AG04450 (cell line): ENCODE data around the gene CFAP69. TPM values are rescaled to one million over a fixed set of nuclear protein-coding genes. Genes with fewer than 3 reads are reported as not detected.

ENCODE experiments used
- CTCF ChIA-PET: fragments of 300-600, 350-600 bp; formaldehyde crosslinking; extraction: SDS; loops from one replicate; lab custom pipeline; 2022; ENCODE audit warnings: antibody characterized with exemption, inconsistent platforms; lab: Charles Lee
- POLR2A ChIA-PET: fragments of 350-600 bp; formaldehyde crosslinking; extraction: SDS; loops from one replicate; lab custom pipeline; 2021; ENCODE audit warnings: antibody characterized with exemption, inconsistent platforms; lab: Yijun Ruan, JAX
- DNase-seq: peaks from one replicate; pipeline ENCODE4 v3.0.0-alpha.2; 2011; ENCODE audit warnings: low read depth, low spot score
- H3K27ac ChIP-seq: one replicate; pipeline ENCODE4 v1.5.1; 2012; ENCODE audit warnings: low read depth, low read length, control low read depth
- H3K27me3 ChIP-seq: one replicate; pipeline ENCODE4 v1.6.0; 2012; ENCODE audit warnings: low read length; ENCODE audit not compliant: control insufficient read depth, insufficient read depth
- H3K4me3 ChIP-seq: 2 replicates; pipeline ENCODE4 v1.5.1; 2011; ENCODE audit warnings: mild to moderate bottlenecking, low read depth, low read length, control low read depth
- H3K9me3 ChIP-seq: 2 replicates; pipeline ENCODE4 v1.5.1; 2012; ENCODE audit warnings: low read length; ENCODE audit not compliant: control insufficient read depth, insufficient read depth
- polyA plus RNA-seq: library from polyadenylated mRNA; depleted of rRNA; stranded (reverse); fragments of >200 nt; gene quantifications from 2 replicates; pipeline ENCODE4 v1.2.3, GENCODE V29; 2011
- TF ChIP-seq, protein P1 (sequence below): IDR thresholded peaks from 2 replicates; pipeline ENCODE4 v1.5.1; 2011; ENCODE audit warnings: low read depth, low read length, control low read depth, inconsistent platforms

CFAP69 gene
- polyA plus RNA-seq, 1 experiment: 2.4 TPM

DNA sequence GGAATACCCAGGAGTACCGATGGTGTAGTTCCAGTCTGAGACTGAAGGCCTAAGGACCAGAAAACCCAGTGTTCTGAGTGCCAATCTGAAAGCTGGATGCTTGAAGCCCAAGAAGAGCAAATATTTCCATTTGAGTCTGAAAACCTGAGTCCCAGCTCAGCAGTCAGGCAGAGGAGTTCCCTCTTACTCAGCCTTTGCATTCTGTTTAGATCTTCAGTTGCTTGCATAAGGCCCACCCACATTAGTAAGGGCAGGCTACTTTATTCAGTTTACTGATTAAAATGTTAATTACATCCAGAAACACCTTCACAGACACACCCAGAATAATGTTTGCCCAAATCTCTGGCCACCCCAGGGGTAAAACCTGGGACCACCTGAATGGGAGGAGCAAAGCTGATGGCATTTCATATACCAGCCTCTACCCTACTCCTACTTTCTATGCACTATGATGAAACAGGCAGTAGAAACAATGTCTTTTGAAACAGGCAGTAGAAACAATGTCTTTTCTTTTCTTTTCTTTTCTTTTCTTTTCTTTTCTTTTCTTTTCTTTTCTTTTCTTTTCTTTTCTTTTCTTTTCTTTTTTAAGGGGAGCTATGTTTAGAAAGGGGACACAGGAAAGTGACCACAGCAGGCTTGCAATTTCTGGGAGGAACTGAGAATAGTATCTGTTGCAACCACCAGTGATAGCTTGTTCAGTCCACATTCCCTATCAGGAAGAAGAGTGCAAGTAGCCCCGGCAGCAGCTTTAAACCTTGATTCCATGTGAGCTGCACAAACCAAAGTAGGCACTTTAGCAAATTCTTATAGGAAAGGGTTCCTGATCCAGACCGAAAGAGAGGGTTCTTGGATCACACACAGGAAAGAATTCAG, 45.5 kb downstream of the CFAP69 start:
- no peak for DNase-seq
- Histone ChIP-seq H3K27ac (no peak overlapping the region), H3K4me3 (no peak overlapping the region), H3K9me3 (no peaks in the 10 kb centered on the region), H3K27me3 (no peaks in the 10 kb centered on the region)
- TF ChIP-seq, protein P1, sequence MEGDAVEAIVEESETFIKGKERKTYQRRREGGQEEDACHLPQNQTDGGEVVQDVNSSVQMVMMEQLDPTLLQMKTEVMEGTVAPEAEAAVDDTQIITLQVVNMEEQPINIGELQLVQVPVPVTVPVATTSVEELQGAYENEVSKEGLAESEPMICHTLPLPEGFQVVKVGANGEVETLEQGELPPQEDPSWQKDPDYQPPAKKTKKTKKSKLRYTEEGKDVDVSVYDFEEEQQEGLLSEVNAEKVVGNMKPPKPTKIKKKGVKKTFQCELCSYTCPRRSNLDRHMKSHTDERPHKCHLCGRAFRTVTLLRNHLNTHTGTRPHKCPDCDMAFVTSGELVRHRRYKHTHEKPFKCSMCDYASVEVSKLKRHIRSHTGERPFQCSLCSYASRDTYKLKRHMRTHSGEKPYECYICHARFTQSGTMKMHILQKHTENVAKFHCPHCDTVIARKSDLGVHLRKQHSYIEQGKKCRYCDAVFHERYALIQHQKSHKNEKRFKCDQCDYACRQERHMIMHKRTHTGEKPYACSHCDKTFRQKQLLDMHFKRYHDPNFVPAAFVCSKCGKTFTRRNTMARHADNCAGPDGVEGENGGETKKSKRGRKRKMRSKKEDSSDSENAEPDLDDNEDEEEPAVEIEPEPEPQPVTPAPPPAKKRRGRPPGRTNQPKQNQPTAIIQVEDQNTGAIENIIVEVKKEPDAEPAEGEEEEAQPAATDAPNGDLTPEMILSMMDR: no peak
- CTCF ChIA-PET: interaction anchor here (0.7 to 1.3 kb wide), 2 partner anchors 10 to 136 kb away, joined by 3 to 6 read pairs; partner anchors contain the start of gene STEAP1
- POLR2A ChIA-PET: no interaction called here

DNA sequence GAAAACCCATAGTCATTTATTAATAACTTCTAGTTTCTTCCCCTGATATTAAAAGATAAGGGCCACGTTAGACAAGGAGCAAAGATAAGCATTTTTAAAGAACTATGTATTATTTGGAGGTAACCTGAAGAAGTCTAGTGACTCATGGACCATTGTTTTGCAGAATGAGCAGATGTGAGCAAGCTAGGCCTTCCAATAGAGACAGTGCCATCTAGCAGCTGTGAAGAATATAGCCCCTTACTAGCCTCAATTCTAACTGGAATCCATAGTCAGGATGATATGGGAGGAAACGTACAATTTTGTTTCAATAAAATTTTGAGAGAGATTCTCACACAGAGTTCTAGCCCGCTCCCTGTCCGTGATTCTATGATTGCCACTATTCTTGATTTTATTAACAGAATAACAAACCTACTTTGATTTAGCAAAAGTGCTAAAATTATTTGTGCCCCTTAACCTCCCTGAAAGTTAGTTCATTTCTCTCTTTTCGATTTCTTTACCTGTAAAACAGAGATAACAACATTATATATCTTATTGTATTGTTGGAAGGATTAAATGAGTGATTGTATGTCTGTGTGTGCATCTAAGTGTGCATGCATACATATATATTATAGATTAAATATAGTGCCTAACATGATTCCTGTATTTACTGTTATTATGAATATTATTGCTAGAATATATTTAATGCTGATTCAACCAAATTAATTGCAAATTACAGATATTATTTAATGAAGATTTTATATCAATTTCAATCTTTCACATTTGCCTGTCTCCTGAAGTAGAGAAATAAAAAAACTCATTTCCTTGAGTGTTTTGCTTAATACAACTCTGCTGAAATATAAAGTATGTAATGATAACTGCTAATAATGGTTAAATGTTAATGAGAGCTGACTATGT, 53.4 kb downstream of the CFAP69 start:
- ChIA-PET POLR2A (no interaction called here), CTCF (interaction anchor here (0.6 to 2.7 kb wide), 21 partner anchors 10 to 417 kb away, joined by 3 to 18 read pairs (median 4); partner anchors contain the start of genes GTPBP10, STEAP1 and STEAP2)
- DNase-seq: peak; percentile 24

DNA sequence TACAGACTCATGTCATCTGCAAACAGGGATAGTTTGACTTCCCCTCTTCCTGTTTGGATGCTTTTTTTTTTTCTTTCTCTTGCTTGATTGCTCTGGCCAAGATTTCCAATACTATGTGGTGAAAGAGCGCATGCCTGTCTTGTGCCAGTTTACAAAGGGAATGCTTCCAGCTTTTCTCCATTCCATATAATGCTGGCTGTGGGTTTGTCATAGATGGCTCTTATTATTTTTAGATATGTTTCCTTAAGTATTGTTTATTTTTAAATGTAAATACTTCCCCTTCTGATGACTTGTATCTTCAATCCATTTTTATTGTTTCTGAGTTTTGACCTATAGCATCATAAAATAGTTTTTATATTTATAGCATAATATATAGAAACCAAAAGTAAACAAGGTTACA, 58.3 kb downstream of the CFAP69 start:
- no peaks in the 10 kb centered on the region for H3K9me3 ChIP-seq
- H3K27me3 ChIP-seq: no peaks in the 10 kb centered on the region
- ChIA-PET POLR2A (no interaction called here), CTCF (interaction anchor here (1.3 to 1.9 kb wide), 3 partner anchors 9 to 149 kb away, joined by 3 to 6 read pairs (median 4); partner anchors contain the start of gene STEAP1)
- no peak for DNase-seq
- H3K27ac ChIP-seq: no peak overlapping the region
- TF ChIP-seq, protein P1: no peak
- H3K4me3 ChIP-seq: no peak overlapping the region

More for the DNA sequence above, 53.4 kb downstream of the CFAP69 start:
- no peaks in the 10 kb centered on the region for H3K9me3 ChIP-seq
- TF ChIP-seq, protein P1: peak; percentile 77
- H3K27ac ChIP-seq: no peak overlapping the region
- no peaks in the 10 kb centered on the region for H3K27me3 ChIP-seq
- no peak overlapping the region for H3K4me3 ChIP-seq

DNA sequence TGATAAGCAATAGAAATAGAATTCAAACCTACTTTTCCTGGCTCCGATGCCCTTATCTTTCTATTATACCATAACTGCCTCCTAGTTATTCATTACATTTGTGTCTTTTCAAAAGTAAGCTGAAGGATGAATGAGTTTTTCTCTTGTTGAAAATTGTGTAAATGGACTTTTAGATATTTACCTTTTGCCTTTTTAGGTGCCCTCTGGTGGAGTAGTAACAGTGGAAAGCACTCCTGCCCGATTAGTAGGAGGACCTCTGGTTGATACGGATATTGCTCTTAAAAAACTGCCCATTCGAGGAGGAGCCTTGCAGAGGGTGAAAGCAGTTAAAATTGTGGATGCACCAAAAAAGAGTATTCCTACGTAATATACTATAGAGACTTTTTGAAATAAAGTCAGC, 64.9 kb downstream of the CFAP69 start:
- Histone ChIP-seq H3K4me3 (no peak overlapping the region), H3K27me3 (no peaks in the 10 kb centered on the region), H3K9me3 (no peaks in the 10 kb centered on the region), H3K27ac (no peak overlapping the region)
- CTCF ChIA-PET: interaction anchor here (2.1 kb wide), 1 partner anchor 117 kb away, joined by 10 read pairs; no protein-coding TSS in a partner anchor
- TF ChIP-seq, protein P1: no peak
- no peak for DNase-seq
- POLR2A ChIA-PET: no interaction called here
